Measurements from ENCODE around the gene GFRA3. TPM values are rescaled to one million over a fixed set of nuclear protein-coding genes. Genes with fewer than 3 reads are reported as not detected.

GFRA3 gene
- total RNA-seq, 1 experiment from 2014 or later: 1.6 TPM

GRCh38 chr5:138229387-138229786, 45.0 kb downstream of the GFRA3 start:
- no peak overlapping the region for H2BK15ac ChIP-seq (ENCODE audit: low read depth, low read length)
- no peaks in the 10 kb centered on the region for H3K23me2 ChIP-seq (ENCODE audit: insufficient read length, low read depth, low read length, poor library complexity, severe bottlenecking)
- no peak for DNase-seq
- no peak overlapping the region for H4K5ac ChIP-seq (ENCODE audit: insufficient read length, low read depth, low read length)
- H2BK12ac ChIP-seq (ENCODE audit: insufficient read length, low read depth, low read length): no peak overlapping the region
- no peak overlapping the region for H4K8ac ChIP-seq (replicated peaks; ENCODE audit: insufficient read length, low read depth, low read length)
- no CpG with 5 or more reads among the region's 6 CpGs for WGBS (ENCODE audit: extremely low coverage, insufficient read length, low lambda C conversion rate)
- no peak overlapping the region for H2AK5ac ChIP-seq (ENCODE audit: insufficient read length, low read length)
- Mint-ChIP-seq H3K27ac (no peak overlapping the region; a peak in 1 of 7 replicates), H3K27me3 (ENCODE audit: low read depth) (peaks cover 2% of the 10 kb centered on the region; the same call in 1 of the 2 replicates), H3K4me1 (no peaks in the 10 kb centered on the region), H3K4me3 (no peak overlapping the region), H3K36me3 (ENCODE audit: insufficient read depth in 1 of 3, low read depth in 3 of 3) (peaks cover 0 to 2% (median 0%) of the 10 kb centered on the region in 3 experiments; a peak in 2 of 7 replicates), H3K9me3 (peaks cover 7 to 12% of the 10 kb centered on the region in 2 experiments)
- no peak overlapping the region for H2BK5ac ChIP-seq (ENCODE audit: insufficient read length, low read length)
- no peak overlapping the region for H3K4me2 ChIP-seq (ENCODE audit: insufficient read depth, insufficient read length, low read length)
- H3K18ac ChIP-seq (ENCODE audit: insufficient read length, low read depth, low read length): no peak overlapping the region
- no peak overlapping the region for H3K23ac ChIP-seq (ENCODE audit: insufficient read length, low read depth, low read length)
- H4K91ac ChIP-seq (ENCODE audit: insufficient read length, low read depth, low read length): no peak overlapping the region
- no peaks in the 10 kb centered on the region for H3K79me2 ChIP-seq (ENCODE audit: insufficient read depth, low read length)
- H3K9ac ChIP-seq (ENCODE audit: extremely low read depth, insufficient read length, low read length): no peak overlapping the region
- H3K27ac ChIP-seq (ENCODE audit: insufficient read length, low read depth, low read length): no peak overlapping the region
- no peaks in the 10 kb centered on the region for H3K27me3 ChIP-seq (ENCODE audit: insufficient read depth, low read length)
- no peaks in the 10 kb centered on the region for H3K4me1 ChIP-seq (ENCODE audit: insufficient read depth, low read length)
- no peaks in the 10 kb centered on the region for H3K9me3 ChIP-seq (ENCODE audit: control insufficient read depth, low read depth, low read length)
- no peak overlapping the region for H3T11ph ChIP-seq (ENCODE audit: low read length)
- no peak overlapping the region for H3K4ac ChIP-seq (ENCODE audit: low read depth, low read length)
- no peak overlapping the region for H3K56ac ChIP-seq (ENCODE audit: insufficient read length, low read depth, low read length)
- H2BK120ac ChIP-seq (ENCODE audit: low read depth, low read length, poor library complexity, severe bottlenecking): no peak overlapping the region
- no peak for TF ChIP-seq CTCF (conservative IDR thresholded peaks at IDR 0.05)
- no peak overlapping the region for H2AFZ ChIP-seq (ENCODE audit: low read length)
- H3K14ac ChIP-seq (ENCODE audit: insufficient read depth, low read length): no peak overlapping the region
- H4K20me1 ChIP-seq (ENCODE audit: control insufficient read depth, insufficient read depth, insufficient read length): no peaks in the 10 kb centered on the region
- H2BK20ac ChIP-seq (ENCODE audit: low read depth, low read length, poor library complexity, severe bottlenecking): no peak overlapping the region
- H3K79me1 ChIP-seq (ENCODE audit: insufficient read depth, low read depth, low read length, poor library complexity, severe bottlenecking): no peaks in the 10 kb centered on the region
